GM12878 (cell line): ENCODE data around the gene VANGL1. TPM values are rescaled to one million over a fixed set of nuclear protein-coding genes. Genes with fewer than 3 reads are reported as not detected.

Experiments
- ATAC-seq: fragments of 200-7000 bp; cut with Tn5 transposase; 3 replicates; pipeline ENCODE4 v1.9.1; 2020; ENCODE audit warnings: mild to moderate bottlenecking, moderate library complexity
- BruUV-seq: library from RNA; stranded (reverse); fragments of 400-500 nt; replicated peaks from 2 replicates; lab custom pipeline; 2021; lab: Mats Ljungman, UMichigan
- CTCF ChIA-PET: fragments of 300-600 bp; sonication (Branson Sonifier 250); formaldehyde crosslinking; extraction: SDS; loops from one replicate; lab custom pipeline; 2021; ENCODE audit warnings: inconsistent platforms; lab: Yijun Ruan, JAX
- POLR2A ChIA-PET: fragments of 350-600 bp; formaldehyde crosslinking; extraction: SDS; loops from one replicate; lab custom pipeline; 2021; ENCODE audit warnings: inconsistent platforms; lab: Charles Lee
- RAD21 ChIA-PET: fragments of 300-600 bp; sonication (Branson Sonifier 250); formaldehyde crosslinking; loops from one replicate; lab custom pipeline; 2023; ENCODE audit warnings: antibody characterized with exemption; ENCODE audit not compliant: unreplicated experiment; lab: Charles Lee
- SMC1A ChIA-PET: fragments of 300-600 bp; sonication (Branson Sonifier 250); formaldehyde crosslinking; loops from one replicate; lab custom pipeline; 2023; ENCODE audit not compliant: unreplicated experiment, uncharacterized antibody; lab: Charles Lee
- DNase-seq: peaks from one replicate; pipeline ENCODE4 v3.0.0-alpha.2; 2011; ENCODE audit warnings: low read depth, low spot score
- FAIRE-seq: peaks from 3 replicates; lab custom pipeline; 2011; peaks lifted over from hg19 to GRCh38; lab: Jason Lieb, UNC
- H2AFZ ChIP-seq: 2 replicates; pipeline ENCODE4 v1.6.0; 2011; ENCODE audit warnings: low read depth, low read length, control low read depth; ENCODE audit not compliant: control insufficient read depth
- H3K27ac ChIP-seq: 2 replicates; pipeline ENCODE4 v1.5.1; 2011; ENCODE audit warnings: control low read depth; ENCODE audit not compliant: control insufficient read depth, insufficient read depth
- H3K27me3 ChIP-seq, 2 experiments: replicated peaks in 1 of 2; 2 replicates each; pipeline versions ENCODE4 v1.6.0 to v1.6.1; 2011; ENCODE audit warnings: low read length in 1 of 2; ENCODE audit not compliant: control insufficient read depth in 2 of 2, insufficient read depth in 2 of 2
- H3K36me3 ChIP-seq, 2 experiments: 2 replicates each; pipeline ENCODE4 v1.5.1; 2011; ENCODE audit warnings: low read length in 1 of 2; ENCODE audit not compliant: control insufficient read depth in 2 of 2, insufficient read depth in 2 of 2
- H3K4me1 ChIP-seq: 2 replicates; pipeline ENCODE4 v1.6.1; 2011; ENCODE audit warnings: mild to moderate bottlenecking, low read length, moderate library complexity, mixed read lengths; ENCODE audit not compliant: control insufficient read depth, insufficient read depth
- H3K4me2 ChIP-seq: 2 replicates; pipeline ENCODE4 v1.6.0; 2011; ENCODE audit warnings: control low read depth; ENCODE audit not compliant: control insufficient read depth, insufficient read depth
- H3K4me3 ChIP-seq: fragments of 200-600 bp; sonication (generic); 2 replicates; pipeline ENCODE4 v1.5.1; 2016
- H3K79me2 ChIP-seq: 2 replicates; pipeline ENCODE4 v1.6.0; 2011; ENCODE audit warnings: low read length; ENCODE audit not compliant: control insufficient read depth, insufficient read depth
- H3K9ac ChIP-seq: 2 replicates; pipeline ENCODE4 v1.8.0; 2011; ENCODE audit warnings: low read length, control low read depth, mixed read lengths; ENCODE audit not compliant: control insufficient read depth, insufficient read depth
- H3K9me3 ChIP-seq: replicated peaks from 3 replicates; pipeline ENCODE4 v1.5.1; 2011; ENCODE audit warnings: mild to moderate bottlenecking, low read length; ENCODE audit not compliant: control insufficient read depth, insufficient read depth
- H4K20me1 ChIP-seq: 2 replicates; pipeline ENCODE4 v1.6.0; 2011; ENCODE audit not compliant: control insufficient read depth, insufficient read depth
- CEBPB ChIP-seq, 2 experiments: fragments of 150-350 bp in 1 of 2; IDR thresholded peaks; 2 replicates each; pipeline ENCODE4 v1.6.1; 2012 to 2014; ENCODE audit warnings: low read depth in 2 of 2, low read length in 2 of 2, borderline replicate concordance in 1 of 2, inconsistent platforms in 1 of 2
- CHD2 ChIP-seq: IDR thresholded peaks from 2 replicates; pipeline ENCODE4 v1.6.1; 2011; ENCODE audit warnings: low read depth, low read length, improper control_type of control experiment, borderline replicate concordance
- CHD4 ChIP-seq: fragments of 200-600 bp; sonication (generic); IDR thresholded peaks from 2 replicates; pipeline ENCODE4 v1.6.1; 2016; ENCODE audit warnings: mild to moderate bottlenecking
- LARP7 ChIP-seq: fragments of 450-650 bp; IDR thresholded peaks from 2 replicates; pipeline ENCODE4 v1.6.1; 2017; ENCODE audit warnings: mild to moderate bottlenecking
- MTA3 ChIP-seq: IDR thresholded peaks from 2 replicates; pipeline ENCODE4 v1.6.1; 2012; ENCODE audit warnings: low read length, inconsistent platforms, borderline replicate concordance
- PAX5 ChIP-seq: IDR thresholded peaks from 2 replicates; pipeline ENCODE4 v1.6.1; 2011; ENCODE audit warnings: low read depth, low read length, borderline replicate concordance
- PML ChIP-seq: IDR thresholded peaks from 2 replicates; pipeline ENCODE4 v1.6.1; 2012; ENCODE audit warnings: low read length, inconsistent platforms
- POLR2AphosphoS2 ChIP-seq: IDR thresholded peaks from 2 replicates; pipeline ENCODE4 v1.6.1; 2011; ENCODE audit warnings: low read depth, mild to moderate bottlenecking, low read length, improper control_type of control experiment, moderate library complexity
- RB1 ChIP-seq: fragments of 450-650 bp; formaldehyde crosslinking; IDR thresholded peaks from 2 replicates; pipeline ENCODE4 v1.6.1; 2017; ENCODE audit warnings: mild to moderate bottlenecking, borderline replicate concordance
- RELA ChIP-seq: fragments of 450-650 bp; IDR thresholded peaks from 2 replicates; pipeline ENCODE4 v1.8.0; 2014; ENCODE audit warnings: borderline replicate concordance; ENCODE audit not compliant: partially characterized antibody
- SIN3A ChIP-seq: IDR thresholded peaks from 2 replicates; pipeline ENCODE4 v1.6.1; 2012; ENCODE audit warnings: low read depth, low read length, improper control_type of control experiment
- SREBF1 ChIP-seq: IDR thresholded peaks from 2 replicates; pipeline ENCODE4 v1.6.1; 2012; ENCODE audit warnings: mild to moderate bottlenecking, low read length
- TARDBP ChIP-seq: IDR thresholded peaks from 2 replicates; pipeline ENCODE4 v1.6.1; 2016; ENCODE audit warnings: borderline replicate concordance
- ZNF207 ChIP-seq: fragments of 450-650 bp; IDR thresholded peaks from 2 replicates; pipeline ENCODE4 v1.6.1; 2014; ENCODE audit warnings: antibody characterized with exemption, mild to moderate bottlenecking, borderline replicate concordance
- WGBS: methylation state at CpG from one replicate; pipeline ENCODE4 v1.1.6; 2016; ENCODE audit warnings: low lambda C conversion rate; ENCODE audit not compliant: insufficient replicate concordance, insufficient coverage; ENCODE audit errors: missing lambda C conversion rate; 5-methylcytosine and 5-hydroxymethylcytosine counted together
- in situ Hi-C: fragments of 300-500 bp; cut with MboI; formaldehyde crosslinking; loops from 9 replicates; pipeline ENCODE4 v1.14.3; 2018; ENCODE audit warnings: mixed read lengths
- intact Hi-C: fragments of 100-400 bp; cut with micrococcal nuclease; formaldehyde crosslinking; loops from one replicate; pipeline ENCODE4 v1.14.2; 2022; ENCODE audit not compliant: unreplicated experiment
- polyA plus RNA-seq, 11 experiments: library from polyadenylated mRNA; depleted of rRNA in 4 of 11; unstranded in 6 of 11; stranded (reverse) in 5 of 11; fragments of >200 nt; fragmentation: Nextera tagmentation in 4 of 11; fragmentation: Illumina TruSeq in 1 of 11; extraction: Ambion mirVana in 4 of 11; extraction: Trizol in 1 of 11; gene quantifications; 1 replicate in 1 of 11; 2 replicates in 10 of 11; pipeline versions ENCODE4 v1.2.1 to v1.2.3, GENCODE V29; 2011 to 2016; ENCODE audit warnings: inconsistent platforms in 2 of 11, missing spikeins in 2 of 11, low read depth in 1 of 11
- total RNA-seq, 4 experiments: library from RNA; depleted of rRNA in 3 of 4; stranded (reverse); fragments of >200 nt in 3 of 4; fragmentation: Illumina TruSeq in 1 of 4; extraction: Trizol in 1 of 4; gene quantifications; 2 replicates each; pipeline versions ENCODE4 v1.2.1 to v1.2.3, GENCODE V29; 2013 to 2021
- TF ChIP-seq, protein P1 (sequence below): IDR thresholded peaks from 2 replicates; pipeline ENCODE4 v1.6.1; 2011; ENCODE audit warnings: low read depth, mild to moderate bottlenecking, low read length, moderate library complexity, borderline replicate concordance; ENCODE audit errors: extremely low read depth
- TF ChIP-seq, protein P2 (sequence below): IDR thresholded peaks from 2 replicates; pipeline ENCODE4 v1.6.1; 2012; ENCODE audit warnings: low read depth, low read length, improper control_type of control experiment
- TF ChIP-seq, protein P3 (sequence below): fragments of 450-650 bp; formaldehyde crosslinking; IDR thresholded peaks from 2 replicates; pipeline ENCODE4 v1.4.0; 2022; ENCODE audit warnings: mild to moderate bottlenecking, moderate library complexity

The VANGL1 gene
- total and polyA plus RNA-seq, 10 of the 15 experiments (the other 5 are each of a cell fraction or from before 2014, with no cell fraction given), result 0.71 to 12.9 (median 6.3) TPM

DNA sequence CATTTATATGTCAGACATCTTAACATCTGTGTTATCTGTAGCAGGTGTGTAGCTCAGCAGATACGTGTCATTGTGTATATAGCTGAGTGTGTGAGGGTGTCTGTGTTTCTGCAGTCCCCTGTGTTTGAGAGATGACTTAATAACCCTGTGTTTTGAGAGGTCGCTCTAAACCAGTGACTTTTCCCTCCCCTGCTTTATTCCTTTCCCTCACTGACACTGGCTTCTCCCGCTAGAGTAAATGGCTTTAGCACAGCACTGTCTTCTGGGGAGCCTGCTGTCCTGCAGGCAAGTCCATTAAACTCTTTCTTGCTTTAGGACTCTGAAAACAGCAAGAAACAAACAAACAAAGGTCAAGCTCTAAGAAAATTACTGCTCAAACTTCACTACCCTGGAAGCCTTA is 53.0 kb downstream of the VANGL1 start:
- intact Hi-C loops, result no loop called here
- peaks cover 4% of the 10 kb centered on the region; the same call in 1 of the 2 replicates for H3K4me1 ChIP-seq
- TF ChIP-seq CHD4 (no peak), CHD2 (no peak), SIN3A (no peak), LARP7 (no peak), PML (no peak), SREBF1 (no peak), MTA3 (no peak), ZNF207 (no peak), TARDBP (no peak), PAX5 (no peak), POLR2AphosphoS2 (no peak), RELA (no peak), CEBPB (IDR thresholded peaks at IDR 0.05; ENCODE audit: borderline replicate concordance in 1 of 2, low read depth in 2 of 2, low read length in 2 of 2) (no peak), RB1 (no peak)
- TF ChIP-seq, protein P1, sequence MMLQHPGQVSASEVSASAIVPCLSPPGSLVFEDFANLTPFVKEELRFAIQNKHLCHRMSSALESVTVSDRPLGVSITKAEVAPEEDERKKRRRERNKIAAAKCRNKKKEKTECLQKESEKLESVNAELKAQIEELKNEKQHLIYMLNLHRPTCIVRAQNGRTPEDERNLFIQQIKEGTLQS, result no peak
- TF ChIP-seq, protein P2, sequence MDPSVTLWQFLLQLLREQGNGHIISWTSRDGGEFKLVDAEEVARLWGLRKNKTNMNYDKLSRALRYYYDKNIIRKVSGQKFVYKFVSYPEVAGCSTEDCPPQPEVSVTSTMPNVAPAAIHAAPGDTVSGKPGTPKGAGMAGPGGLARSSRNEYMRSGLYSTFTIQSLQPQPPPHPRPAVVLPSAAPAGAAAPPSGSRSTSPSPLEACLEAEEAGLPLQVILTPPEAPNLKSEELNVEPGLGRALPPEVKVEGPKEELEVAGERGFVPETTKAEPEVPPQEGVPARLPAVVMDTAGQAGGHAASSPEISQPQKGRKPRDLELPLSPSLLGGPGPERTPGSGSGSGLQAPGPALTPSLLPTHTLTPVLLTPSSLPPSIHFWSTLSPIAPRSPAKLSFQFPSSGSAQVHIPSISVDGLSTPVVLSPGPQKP, result no peak
- TF ChIP-seq, protein P3, sequence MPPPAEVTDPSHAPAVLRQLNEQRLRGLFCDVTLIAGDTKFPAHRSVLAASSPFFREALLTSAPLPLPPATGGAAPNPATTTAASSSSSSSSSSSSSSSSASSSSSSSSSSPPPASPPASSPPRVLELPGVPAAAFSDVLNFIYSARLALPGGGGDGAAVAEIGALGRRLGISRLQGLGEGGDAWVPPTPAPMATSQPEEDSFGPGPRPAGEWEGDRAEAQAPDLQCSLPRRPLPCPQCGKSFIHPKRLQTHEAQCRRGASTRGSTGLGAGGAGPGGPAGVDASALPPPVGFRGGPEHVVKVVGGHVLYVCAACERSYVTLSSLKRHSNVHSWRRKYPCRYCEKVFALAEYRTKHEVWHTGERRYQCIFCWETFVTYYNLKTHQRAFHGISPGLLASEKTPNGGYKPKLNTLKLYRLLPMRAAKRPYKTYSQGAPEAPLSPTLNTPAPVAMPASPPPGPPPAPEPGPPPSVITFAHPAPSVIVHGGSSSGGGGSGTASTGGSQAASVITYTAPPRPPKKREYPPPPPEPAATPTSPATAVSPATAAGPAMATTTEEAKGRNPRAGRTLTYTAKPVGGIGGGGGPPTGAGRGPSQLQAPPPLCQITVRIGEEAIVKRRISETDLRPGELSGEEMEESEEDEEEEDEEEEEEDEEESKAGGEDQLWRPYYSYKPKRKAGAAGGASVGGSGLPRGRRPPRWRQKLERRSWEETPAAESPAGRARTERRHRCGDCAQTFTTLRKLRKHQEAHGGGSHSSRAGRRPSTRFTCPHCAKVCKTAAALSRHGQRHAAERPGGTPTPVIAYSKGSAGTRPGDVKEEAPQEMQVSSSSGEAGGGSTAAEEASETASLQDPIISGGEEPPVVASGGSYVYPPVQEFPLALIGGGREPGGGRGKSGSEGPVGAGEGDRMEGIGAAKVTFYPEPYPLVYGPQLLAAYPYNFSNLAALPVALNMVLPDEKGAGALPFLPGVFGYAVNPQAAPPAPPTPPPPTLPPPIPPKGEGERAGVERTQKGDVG, result no peak
- TF ChIP-seq, all 136 proteins: peak for 0
- Histone ChIP-seq H3K4me3 (no peak overlapping the region), H3K36me3 (peaks cover 0 to 5% of the 10 kb centered on the region in 2 experiments; a peak in 3 of 4 replicates), H4K20me1 (no peaks in the 10 kb centered on the region), H3K27ac (no peak overlapping the region), H3K79me2 (no peaks in the 10 kb centered on the region), H3K4me2 (no peak overlapping the region), H3K9ac (no peak overlapping the region), H2AFZ (no peak overlapping the region), H3K9me3 (no peaks in the 10 kb centered on the region), H3K27me3 (no peaks in the 10 kb centered on the region)
- ChIA-PET CTCF (interaction anchor here (0.9 to 1.3 kb wide), 2 partner anchors 12 to 86 kb away, joined by 3 to 7 read pairs; no protein-coding TSS in a partner anchor), POLR2A (no interaction called here), SMC1A (no interaction called here), RAD21 (no interaction called here)
- no peak for DNase-seq
- ATAC-seq, result no peak
- 62% methylated on average over 3 of the region's 3 CpGs for WGBS
- no peak for FAIRE-seq
- in situ Hi-C loops, result no loop called here
- BruUV-seq, result no TSS peak
